GM12878 (cell line): ENCODE measurements around the gene SMIM44.

Experiments
- CBX3 ChIP-seq: fragments of 200-600 bp; sonication (generic); IDR thresholded peaks from 2 replicates; pipeline ENCODE4 v1.6.1; 2016; ENCODE audit warnings: low read depth, borderline replicate concordance
- EGR1 ChIP-seq, 2 experiments: IDR thresholded peaks; 1 replicate in 1 of 2; 2 replicates in 1 of 2; pipeline ENCODE4 v1.6.1; 2011 to 2012; ENCODE audit warnings: low read depth in 2 of 2, low read length in 2 of 2, borderline replicate concordance in 1 of 2, mild to moderate bottlenecking in 1 of 2, moderate library complexity in 1 of 2
- EZH2 ChIP-seq: IDR thresholded peaks from 2 replicates; pipeline ENCODE4 v1.6.1; 2012; ENCODE audit warnings: low read depth, mild to moderate bottlenecking, control low read depth, inconsistent platforms, low read length, borderline replicate concordance; ENCODE audit not compliant: control insufficient read depth
- FOXM1 ChIP-seq: IDR thresholded peaks from 2 replicates; pipeline ENCODE4 v1.6.1; 2012; ENCODE audit warnings: low read depth, mild to moderate bottlenecking, inconsistent platforms, low read length, moderate library complexity
- JUND ChIP-seq: IDR thresholded peaks from 2 replicates; pipeline ENCODE4 v1.6.1; 2012; ENCODE audit warnings: low read depth, mild to moderate bottlenecking, low read length, improper control_type of control experiment, moderate library complexity
- MLLT1 ChIP-seq: fragments of 450-650 bp; IDR thresholded peaks from 2 replicates; pipeline ENCODE4 v1.6.1; 2016; ENCODE audit warnings: mild to moderate bottlenecking
- MXI1 ChIP-seq: fragments of 150-350 bp; IDR thresholded peaks from 2 replicates; pipeline ENCODE4 v1.6.1; 2011; ENCODE audit warnings: low read depth, mild to moderate bottlenecking, inconsistent platforms, low read length, improper control_type of control experiment
- NFIC ChIP-seq: IDR thresholded peaks from 2 replicates; pipeline ENCODE4 v1.6.1; 2012; ENCODE audit warnings: low read depth, mild to moderate bottlenecking, inconsistent platforms, low read length, moderate library complexity
- RBBP5 ChIP-seq: fragments of 200-600 bp; sonication (generic); conservative IDR thresholded peaks from 2 replicates; pipeline ENCODE4 v1.6.1; 2016
- REST ChIP-seq: IDR thresholded peaks from 2 replicates; pipeline ENCODE4 v1.6.1; 2012; ENCODE audit warnings: mild to moderate bottlenecking, low read depth, low read length
- USF2 ChIP-seq: IDR thresholded peaks from 2 replicates; pipeline ENCODE4 v1.6.1; 2011; ENCODE audit warnings: low read depth, low read length, improper control_type of control experiment, borderline replicate concordance
- ZBED1 ChIP-seq: IDR thresholded peaks from 2 replicates; pipeline ENCODE4 v1.6.1; 2016; ENCODE audit warnings: borderline replicate concordance

GRCh38 chr19:3440082-3440481 lies 43.2 kb downstream of the SMIM44 start:
- no peak for TF ChIP-seq EZH2
- no peak for TF ChIP-seq MLLT1
- TF ChIP-seq CBX3, result no peak
- peak in 1 of 2 experiments; percentile 26; a peak in 1 of 3 replicates for TF ChIP-seq EGR1 (IDR thresholded peaks at IDR 0.05; ENCODE audit: borderline replicate concordance in 1 of 2, low read depth in 2 of 2, low read length in 2 of 2)
- TF ChIP-seq MXI1, result no peak
- no peak for TF ChIP-seq NFIC
- TF ChIP-seq JUND, result no peak
- no peak for TF ChIP-seq USF2
- no peak for TF ChIP-seq ZBED1
- TF ChIP-seq RBBP5, result no peak
- TF ChIP-seq REST, result no peak
- TF ChIP-seq FOXM1, result no peak
